Upper lobe of right lung (tissue), 1 donor: ENCODE measurements around the gene TP53BP2. TPM values are rescaled to one million over a fixed set of nuclear protein-coding genes. Genes with fewer than 3 reads are reported as not detected.
"Not testable (repeated sequence)": the region's sequence is repeated elsewhere in the genome, so short reads cannot be mapped to it uniquely, and the experiment has no call there.

ENCODE experiments used
- ATAC-seq: fragments of 200-7000 bp; cut with Tn5 transposase; one replicate; pipeline ENCODE4 v1.9.1; 2020; ENCODE audit warnings: mild to moderate bottlenecking, moderate library complexity
- DNase-seq: peaks from one replicate; pipeline ENCODE4 v3.0.0-alpha.2; 2020
- H3K27ac ChIP-seq: fragments of 200-600 bp; one replicate; pipeline ENCODE4 v1.8.0; 2022
- H3K27me3 ChIP-seq: fragments of 200-600 bp; one replicate; pipeline ENCODE4 v1.8.0; 2022; ENCODE audit warnings: mild to moderate bottlenecking
- H3K36me3 ChIP-seq: fragments of 200-600 bp; one replicate; pipeline ENCODE4 v1.8.0; 2022
- H3K4me1 ChIP-seq: fragments of 200-600 bp; one replicate; pipeline ENCODE4 v1.8.0; 2022
- H3K4me3 ChIP-seq: fragments of 200-600 bp; one replicate; pipeline ENCODE4 v1.8.0; 2022; ENCODE audit warnings: mild to moderate bottlenecking
- H3K9me3 ChIP-seq: fragments of 200-600 bp; one replicate; pipeline ENCODE4 v1.8.0; 2022
- CTCF ChIP-seq: fragments of 200-600 bp; IDR thresholded peaks from one replicate; pipeline ENCODE4 v1.8.0; 2022; ENCODE audit warnings: antibody characterized with exemption
- intact Hi-C: fragments of 100-400 bp; cut with DNase I; formaldehyde crosslinking; loops from one replicate; pipeline ENCODE4 v1.11.0; 2022
- total RNA-seq: library from RNA; stranded (reverse); fragmentation: NEBNext Ultra II Directional; extraction: Animal tissue kit (Norgen Biotek cat#: 25700); gene quantifications from one replicate; pipeline ENCODE4 v1.2.1, GENCODE V29; 2021
- donor health status: DM: no; HTN: yes; CAD: no; lungs with severe emphysema.

TP53BP2 gene
- total RNA-seq, 1 donor from 2014 or later: 64.4 TPM

- intact Hi-C loops: no loop called here
- H3K27me3 ChIP-seq: no peaks in the 10 kb centered on the region
- DNase-seq: no peak
- H3K27ac ChIP-seq: peak overlapping the region; percentile 100
- no peak for TF ChIP-seq CTCF
- no peak for ATAC-seq
- H3K4me3 ChIP-seq: peak overlapping the region; percentile 84
- H3K9me3 ChIP-seq: no peaks in the 10 kb centered on the region
- H3K4me1 ChIP-seq: peaks cover 34% of the 10 kb centered on the region
- H3K36me3 ChIP-seq: no peaks in the 10 kb centered on the region
Observed at GRCh38 chr1:223843934-223844786, 1.6 kb downstream of the TP53BP2 start.

- Histone ChIP-seq H3K4me3 (peak overlapping the region; percentile 17), H3K36me3 (no peaks in the 10 kb centered on the region), H3K27ac (no peak overlapping the region), H3K27me3 (no peaks in the 10 kb centered on the region), H3K9me3 (no peaks in the 10 kb centered on the region), H3K4me1 (peaks cover 41% of the 10 kb centered on the region)
- no peak for TF ChIP-seq CTCF
- ATAC-seq (no peak), DNase-seq (no peak)
- intact Hi-C loops: no loop called here
Observed at GRCh38 chr1:223842784-223843183, 3.0 kb downstream of the TP53BP2 start.

GRCh38 chr1:223841977-223842623 is 3.6 kb downstream of the TP53BP2 start:
- intact Hi-C loops, H3K4me3 ChIP-seq, H3K36me3 ChIP-seq, H3K27me3 ChIP-seq, ATAC-seq, H3K9me3 ChIP-seq, DNase-seq, H3K27ac ChIP-seq: not testable (repeated sequence)
- H3K4me1 ChIP-seq: peaks cover 43% of the 10 kb centered on the region

GRCh38 chr1:223840254-223840653 is 5.5 kb downstream of the TP53BP2 start:
- Histone ChIP-seq H3K9me3 (no peaks in the 10 kb centered on the region), H3K36me3 (no peaks in the 10 kb centered on the region), H3K4me3 (no peak overlapping the region), H3K27ac (peak overlapping the region; percentile 9), H3K4me1 (peaks cover 54% of the 10 kb centered on the region), H3K27me3 (no peaks in the 10 kb centered on the region)
- no peak for DNase-seq
- intact Hi-C loops: no loop called here
- no peak for TF ChIP-seq CTCF
- ATAC-seq: peak; percentile 35

- H3K27ac ChIP-seq: no peak overlapping the region
Observed at GRCh38 chr1:223838125-223838854, 7.5 kb downstream of the TP53BP2 start.

More at GRCh38 chr1:223838125-223838854, 7.5 kb downstream of the TP53BP2 start:
- Histone ChIP-seq H3K36me3 (no peaks in the 10 kb centered on the region), H3K27me3 (no peaks in the 10 kb centered on the region), H3K9me3 (no peaks in the 10 kb centered on the region), H3K4me1 (peaks cover 56% of the 10 kb centered on the region), H3K4me3 (no peak overlapping the region)
- no peak for TF ChIP-seq CTCF
- ATAC-seq (no peak), DNase-seq (no peak)
- intact Hi-C loops: no loop called here
